ENCODE data around the gene PHF19. TPM values are rescaled to one million over a fixed set of nuclear protein-coding genes. Genes with fewer than 3 reads are reported as not detected.

The PHF19 gene
- polyA plus RNA-seq, 6 donors from 2014 or later, result 0.26 to 5.4 (median 3.5) TPM

- H3K9me3 Mint-ChIP-seq, result no peaks in the 10 kb centered on the region
- peaks cover 0 to 8% of the 10 kb centered on the region in 2 donors for H3K36me3 Mint-ChIP-seq
- H3K4me3 Mint-ChIP-seq, result no peak overlapping the region
- H3K27ac Mint-ChIP-seq, result peak overlapping the region in 2 of 6 donors; percentile 41 to 57
- ATAC-seq (ENCODE audit: low read depth in 2 of 2), result no peak
- H3K27me3 Mint-ChIP-seq, result no peaks in the 10 kb centered on the region
- peaks cover 15 to 33% (median 15%) of the 10 kb centered on the region in 3 donors for H3K4me1 Mint-ChIP-seq
- DNase-seq, result no peak
These were observed 41.2 kb upstream of the PHF19 start for GRCh38 chr9:120917929-120918762.

DNA sequence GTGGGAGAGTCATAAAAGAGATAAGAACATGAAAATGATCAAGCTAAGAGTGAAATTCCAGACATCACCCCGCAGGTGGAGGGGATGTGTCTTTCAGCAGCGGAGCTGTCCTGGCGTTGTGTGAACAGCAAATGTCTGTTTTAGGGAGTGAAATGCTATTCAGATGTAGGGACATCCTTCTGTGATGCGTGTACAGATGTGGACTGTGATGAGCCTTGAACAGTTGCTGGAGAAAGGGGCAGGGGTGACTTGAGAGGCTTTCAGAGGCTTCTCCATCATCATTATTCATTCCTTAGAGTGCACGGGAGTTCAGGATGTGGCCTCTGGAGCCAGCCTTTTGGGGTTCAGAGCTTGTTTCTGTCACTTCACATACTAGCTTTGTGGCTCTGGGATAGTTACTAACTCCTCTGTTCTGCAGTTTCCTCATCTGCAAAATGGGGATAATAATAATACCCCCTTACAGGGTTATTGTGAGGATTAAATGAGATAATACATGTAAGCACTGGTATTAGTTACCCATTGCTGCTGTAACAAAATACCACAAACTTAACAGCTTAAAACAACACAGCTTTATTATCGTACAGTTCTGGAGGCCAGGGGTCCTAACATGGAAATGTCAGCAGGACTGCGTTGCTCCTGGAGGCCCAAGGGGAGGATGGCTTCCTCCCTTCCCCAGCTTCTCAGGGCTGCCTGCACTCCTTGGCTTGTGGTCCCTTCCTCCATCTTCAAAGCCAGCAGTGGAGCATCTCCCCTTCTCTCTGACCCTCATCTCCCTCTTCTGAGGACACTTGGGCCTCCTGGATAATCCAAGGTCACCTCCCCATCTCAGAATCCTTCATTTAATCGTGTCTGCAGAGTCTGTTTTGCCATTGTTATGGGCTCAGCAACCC, 40.2 kb upstream of the PHF19 start:
- ATAC-seq (ENCODE audit: low read depth in 2 of 2) (no peak), DNase-seq (no peak)
- Mint-ChIP-seq H3K9me3 (no peaks in the 10 kb centered on the region), H3K4me3 (no peak overlapping the region), H3K36me3 (peaks cover 4 to 8% of the 10 kb centered on the region in 2 donors), H3K4me1 (peaks cover 15 to 33% (median 15%) of the 10 kb centered on the region in 3 donors), H3K27ac (peak overlapping the region in 4 of 6 donors; percentile 10 to 45 (median 38)), H3K27me3 (no peaks in the 10 kb centered on the region)

- no peaks in the 10 kb centered on the region for H3K27me3 Mint-ChIP-seq
- ATAC-seq (ENCODE audit: low read depth in 2 of 2), result no peak
- H3K4me3 Mint-ChIP-seq, result no peak overlapping the region
- no peak for DNase-seq
- peak overlapping the region in 2 of 6 donors; percentile 10 to 34 for H3K27ac Mint-ChIP-seq
- peaks cover 14 to 31% (median 15%) of the 10 kb centered on the region in 3 donors for H3K4me1 Mint-ChIP-seq
- H3K9me3 Mint-ChIP-seq, result no peaks in the 10 kb centered on the region
- peaks cover 4 to 8% of the 10 kb centered on the region in 2 donors for H3K36me3 Mint-ChIP-seq
These were observed 39.6 kb upstream of the PHF19 start for GRCh38 chr9:120916588-120916987.

DNA sequence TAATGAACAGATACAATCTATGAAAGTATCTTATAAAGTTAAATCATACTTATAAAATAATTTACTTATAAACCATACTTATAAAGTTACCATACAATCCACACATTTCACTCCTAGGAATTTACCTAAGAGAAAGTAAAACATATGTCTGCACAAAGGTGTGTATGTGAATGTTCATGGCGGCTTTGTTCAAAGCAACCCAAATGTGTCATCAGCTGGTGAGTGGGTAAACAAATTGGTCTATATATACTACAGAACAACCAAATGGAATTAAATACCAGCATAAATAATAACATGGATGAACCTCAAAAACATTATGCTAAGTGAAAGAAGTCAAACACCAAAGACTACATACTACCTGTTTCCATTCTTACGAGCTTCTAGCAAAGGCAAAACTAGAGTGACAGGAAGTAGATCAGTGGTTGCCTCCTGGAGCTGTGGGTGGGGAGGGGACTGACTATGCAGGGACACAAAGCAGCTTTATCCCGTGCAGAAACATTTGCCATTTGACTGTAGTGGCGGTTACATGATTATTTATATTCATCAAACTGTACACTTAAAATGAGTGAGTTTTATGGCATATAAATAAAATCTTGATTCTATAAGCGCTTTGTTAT, 39.0 kb upstream of the PHF19 start:
- Mint-ChIP-seq H3K27me3 (no peaks in the 10 kb centered on the region), H3K9me3 (no peaks in the 10 kb centered on the region), H3K4me3 (no peak overlapping the region), H3K36me3 (peaks cover 4 to 8% of the 10 kb centered on the region in 2 donors), H3K27ac (peak overlapping the region in 2 of 6 donors; percentile 7 to 89), H3K4me1 (peaks cover 10 to 29% (median 15%) of the 10 kb centered on the region in 3 donors)
- no peak for DNase-seq
- ATAC-seq (ENCODE audit: low read depth in 2 of 2), result peak; percentile 51 to 80

- ATAC-seq (ENCODE audit: low read depth in 2 of 2), result no peak
- no peak overlapping the region for H3K27ac Mint-ChIP-seq
- H3K36me3 Mint-ChIP-seq, result peaks cover 4 to 8% of the 10 kb centered on the region in 2 donors
- no peaks in the 10 kb centered on the region for H3K9me3 Mint-ChIP-seq
- no peak for DNase-seq
- H3K4me1 Mint-ChIP-seq, result peaks cover 10 to 20% (median 10%) of the 10 kb centered on the region in 3 donors
- no peaks in the 10 kb centered on the region for H3K27me3 Mint-ChIP-seq
- no peak overlapping the region for H3K4me3 Mint-ChIP-seq
These were observed 38.0 kb upstream of the PHF19 start for GRCh38 chr9:120914953-120915352.

DNA sequence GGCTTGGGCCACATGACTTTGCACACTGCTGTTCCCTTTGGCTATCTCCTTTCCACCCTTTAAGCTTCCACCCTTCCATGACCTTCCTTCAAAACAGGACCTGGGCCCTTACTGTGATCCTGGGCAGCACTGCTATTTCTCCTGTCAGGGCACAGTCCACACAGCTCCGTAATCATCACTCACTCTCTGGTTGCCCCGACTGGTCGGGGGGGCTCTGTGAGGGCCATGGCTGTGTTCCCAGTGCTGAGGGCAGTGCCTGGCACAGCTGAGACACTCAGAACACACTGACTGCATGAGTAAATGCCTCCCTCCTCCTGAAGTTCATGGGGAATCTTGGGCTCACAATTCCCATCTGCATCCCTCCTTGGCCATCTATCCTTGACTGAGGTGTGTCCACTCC, 37.4 kb upstream of the PHF19 start:
- H3K4me1 Mint-ChIP-seq, result peaks cover 6 to 18% (median 10%) of the 10 kb centered on the region in 3 donors
- ATAC-seq (ENCODE audit: low read depth in 2 of 2) (no peak), DNase-seq (no peak)
- H3K4me3 Mint-ChIP-seq, result no peak overlapping the region
- H3K9me3 Mint-ChIP-seq, result no peaks in the 10 kb centered on the region
- H3K36me3 Mint-ChIP-seq, result peaks cover 4 to 8% of the 10 kb centered on the region in 2 donors
- H3K27me3 Mint-ChIP-seq, result no peaks in the 10 kb centered on the region
- no peak overlapping the region for H3K27ac Mint-ChIP-seq

DNA sequence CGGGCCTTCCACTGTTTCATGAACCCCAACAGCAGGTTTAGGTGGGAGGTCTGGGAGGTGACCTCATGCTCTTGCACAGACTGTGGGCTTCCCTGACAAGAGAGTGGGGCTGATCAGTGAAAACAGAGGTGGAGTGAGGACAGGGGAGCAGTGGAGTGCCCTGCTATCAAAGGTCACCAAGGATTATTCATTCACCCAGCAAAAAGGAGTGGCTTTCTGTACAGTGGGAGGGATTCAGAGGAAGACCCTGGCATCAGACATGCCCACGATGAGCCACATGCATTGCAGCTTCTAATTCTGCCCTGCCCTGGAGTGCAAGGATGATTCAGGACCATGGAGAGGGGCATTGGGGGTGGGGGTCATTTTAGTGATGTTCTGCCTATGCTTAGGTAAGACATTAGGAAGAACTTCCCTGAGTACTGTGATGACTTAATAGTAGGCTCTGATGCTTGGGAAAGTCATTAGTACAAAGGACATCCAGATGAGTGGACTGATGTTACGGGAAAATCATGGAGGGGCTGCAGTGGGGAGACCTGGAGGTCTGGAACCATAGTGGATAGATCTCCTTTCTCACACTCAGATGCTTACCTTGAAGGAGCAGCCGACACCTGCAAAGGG, 36.8 kb upstream of the PHF19 start:
- DNase-seq, result no peak
- no peaks in the 10 kb centered on the region for H3K27me3 Mint-ChIP-seq
- H3K9me3 Mint-ChIP-seq, result no peaks in the 10 kb centered on the region
- peaks cover 6 to 18% (median 10%) of the 10 kb centered on the region in 3 donors for H3K4me1 Mint-ChIP-seq
- peak overlapping the region in 2 of 6 donors; percentile 36 to 56 for H3K27ac Mint-ChIP-seq
- ATAC-seq (ENCODE audit: low read depth in 2 of 2), result no peak
- peaks cover 4 to 8% of the 10 kb centered on the region in 2 donors for H3K36me3 Mint-ChIP-seq
- no peak overlapping the region for H3K4me3 Mint-ChIP-seq

DNA sequence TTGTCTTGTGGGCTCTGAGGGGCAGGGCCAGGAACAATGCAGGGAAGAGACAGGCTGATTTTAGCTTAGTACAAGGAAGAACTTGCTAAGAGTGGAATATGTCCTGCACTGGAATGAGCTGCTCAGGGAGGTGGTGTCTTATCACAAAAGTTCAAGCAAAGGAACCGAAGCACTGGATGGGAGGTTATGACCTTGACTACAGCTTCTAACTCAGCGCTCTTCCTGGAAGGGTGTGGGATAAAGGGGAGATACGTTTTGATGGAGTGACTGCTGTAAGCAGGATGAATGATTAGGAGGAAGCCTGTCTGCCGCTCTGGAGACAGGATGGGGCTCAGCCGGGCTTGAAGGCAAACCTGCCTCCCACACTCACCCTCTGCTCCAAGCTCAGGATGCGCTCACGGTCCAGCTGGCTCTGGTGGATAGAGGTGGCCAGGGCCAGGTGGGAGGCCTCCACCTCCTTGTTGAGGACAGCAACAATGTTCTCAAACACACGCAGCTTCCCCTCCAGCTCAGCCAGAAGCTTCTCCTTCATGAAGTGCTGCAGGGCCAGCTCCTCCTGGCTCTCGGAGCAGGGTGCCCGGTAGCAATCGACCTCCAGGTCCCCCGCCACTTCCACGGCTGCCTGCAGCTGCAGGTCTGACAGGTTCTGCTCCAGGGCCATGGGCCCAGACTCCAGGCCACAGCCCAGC, 36.1 kb upstream of the PHF19 start:
- ATAC-seq (ENCODE audit: low read depth in 2 of 2), result no peak
- no peak for DNase-seq
- Mint-ChIP-seq H3K4me3 (no peak overlapping the region), H3K4me1 (peaks cover 6 to 13% (median 10%) of the 10 kb centered on the region in 3 donors), H3K27ac (peak overlapping the region in 1 of 6 donors; percentile 36), H3K9me3 (no peaks in the 10 kb centered on the region), H3K36me3 (peaks cover 4 to 8% of the 10 kb centered on the region in 2 donors), H3K27me3 (no peaks in the 10 kb centered on the region)

- no peak for DNase-seq
- Mint-ChIP-seq H3K27me3 (no peaks in the 10 kb centered on the region), H3K9me3 (peaks cover 0 to 1% (median 0%) of the 10 kb centered on the region in 7 donors), H3K4me3 (no peak overlapping the region), H3K36me3 (peaks cover 0 to 4% of the 10 kb centered on the region in 2 donors), H3K27ac (no peak overlapping the region), H3K4me1 (peaks cover 11 to 16% (median 14%) of the 10 kb centered on the region in 3 donors)
- ATAC-seq (ENCODE audit: low read depth in 2 of 2), result no peak
These were observed 34.4 kb upstream of the PHF19 start for GRCh38 chr9:120911295-120911837.

GRCh38 chr9:120910643-120911042, 33.7 kb upstream of the PHF19 start:
- H3K4me1 Mint-ChIP-seq, result peaks cover 15 to 18% (median 16%) of the 10 kb centered on the region in 3 donors
- peaks cover 0 to 1% (median 0%) of the 10 kb centered on the region in 7 donors for H3K9me3 Mint-ChIP-seq
- peaks cover 0 to 4% of the 10 kb centered on the region in 2 donors for H3K36me3 Mint-ChIP-seq
- no peaks in the 10 kb centered on the region for H3K27me3 Mint-ChIP-seq
- DNase-seq (no peak), ATAC-seq (ENCODE audit: low read depth in 2 of 2) (no peak)
- H3K27ac Mint-ChIP-seq, result no peak overlapping the region
- no peak overlapping the region for H3K4me3 Mint-ChIP-seq

- H3K27ac Mint-ChIP-seq, result no peak overlapping the region
- ATAC-seq (ENCODE audit: low read depth in 2 of 2), result no peak
- H3K4me1 Mint-ChIP-seq, result peaks cover 21 to 25% (median 23%) of the 10 kb centered on the region in 3 donors
- no peak overlapping the region for H3K4me3 Mint-ChIP-seq
- peaks cover 0 to 1% (median 0%) of the 10 kb centered on the region in 7 donors for H3K9me3 Mint-ChIP-seq
- H3K36me3 Mint-ChIP-seq, result peaks cover 0 to 4% of the 10 kb centered on the region in 2 donors
- H3K27me3 Mint-ChIP-seq, result no peaks in the 10 kb centered on the region
- DNase-seq, result no peak
These were observed 32.9 kb upstream of the PHF19 start for GRCh38 chr9:120909904-120910303.

Measured in naive B cell (primary cell).